KMS-11 (cell line): ENCODE measurements around the gene SPIRE2.

Source experiments
- H2AFZ ChIP-seq: fragments of 200-600 bp; sonication (generic); 2 replicates; pipeline ENCODE4 v1.6.1; 2016; ENCODE audit warnings: antibody characterized with exemption, mixed run types, low read depth
- H3K27ac ChIP-seq: fragments of 200-600 bp; sonication (generic); 2 replicates; pipeline ENCODE4 v1.6.1; 2016; ENCODE audit warnings: mild to moderate bottlenecking, mixed run types
- H3K27me3 ChIP-seq: fragments of 200-600 bp; sonication (generic); 2 replicates; pipeline ENCODE4 v1.6.1; 2017; ENCODE audit warnings: mild to moderate bottlenecking, low read depth, mixed run types, moderate library complexity; ENCODE audit not compliant: insufficient read depth
- H3K36me3 ChIP-seq: fragments of 200-600 bp; sonication (generic); 2 replicates; pipeline ENCODE4 v1.6.1; 2017; ENCODE audit warnings: mild to moderate bottlenecking, mixed run types; ENCODE audit not compliant: insufficient read depth
- H3K4me1 ChIP-seq: fragments of 200-600 bp; sonication (generic); 2 replicates; pipeline ENCODE4 v1.6.1; 2016; ENCODE audit warnings: mild to moderate bottlenecking, low read depth, mixed run types; ENCODE audit not compliant: poor library complexity, severe bottlenecking
- H3K4me2 ChIP-seq: fragments of 200-600 bp; sonication (generic); 2 replicates; pipeline ENCODE4 v1.7.0; 2016; ENCODE audit warnings: mild to moderate bottlenecking, mixed run types
- H3K4me3 ChIP-seq: fragments of 200-600 bp; sonication (generic); IDR thresholded peaks from 2 replicates; pipeline ENCODE4 v1.6.1; 2017; ENCODE audit warnings: low read depth, low read length, mixed read lengths; ENCODE audit not compliant: insufficient read depth
- H3K79me2 ChIP-seq: fragments of 200-600 bp; sonication (generic); 2 replicates; pipeline ENCODE4 v1.6.1; 2016; ENCODE audit warnings: low read depth, mixed run types; ENCODE audit not compliant: insufficient read depth
- H3K9ac ChIP-seq: fragments of 200-600 bp; sonication (generic); 2 replicates; pipeline ENCODE4 v1.6.1; 2016; ENCODE audit warnings: mild to moderate bottlenecking, mixed run types
- H4K20me1 ChIP-seq: fragments of 200-600 bp; sonication (generic); 2 replicates; pipeline ENCODE4 v1.6.1; 2016; ENCODE audit warnings: mild to moderate bottlenecking, mixed run types; ENCODE audit not compliant: insufficient read depth
- CTCF ChIP-seq: fragments of 200-600 bp; sonication (generic); conservative IDR thresholded peaks from 2 replicates; pipeline ENCODE4 v1.6.1; 2017; ENCODE audit warnings: low read depth, mild to moderate bottlenecking, antibody characterized with exemption, low read length, moderate library complexity, mixed read lengths

The SPIRE2 gene

GRCh38 chr16:89862732-89863131 lies 34.5 kb downstream of the SPIRE2 start:
- Histone ChIP-seq H2AFZ (no peak overlapping the region), H3K9ac (no peak overlapping the region), H3K79me2 (no peaks in the 10 kb centered on the region), H3K27ac (no peak overlapping the region), H3K4me2 (peak overlapping the region; percentile 96; the same call in 1 of the 2 replicates), H4K20me1 (no peaks in the 10 kb centered on the region), H3K4me1 (peaks cover 46% of the 10 kb centered on the region), H3K4me3 (no peak overlapping the region), H3K36me3 (no peaks in the 10 kb centered on the region), H3K27me3 (peaks cover 5% of the 10 kb centered on the region; the same call in 1 of the 2 replicates)
- no peak for TF ChIP-seq CTCF

- no peaks in the 10 kb centered on the region for H3K27me3 ChIP-seq
- peak overlapping the region; percentile 75 for H2AFZ ChIP-seq
- peak overlapping the region; percentile 71 for H3K27ac ChIP-seq
- TF ChIP-seq CTCF: no peak
- no peaks in the 10 kb centered on the region for H3K79me2 ChIP-seq
- H3K36me3 ChIP-seq: no peaks in the 10 kb centered on the region
- no peaks in the 10 kb centered on the region for H4K20me1 ChIP-seq
- H3K9ac ChIP-seq: peak overlapping the region; percentile 26; the same call in 1 of the 2 replicates
- H3K4me2 ChIP-seq: peak overlapping the region; percentile 96
- peaks cover 46% of the 10 kb centered on the region for H3K4me1 ChIP-seq
- no peak overlapping the region for H3K4me3 ChIP-seq
These were observed 35.7 kb downstream of the SPIRE2 start for GRCh38 chr16:89863741-89864526.

GRCh38 chr16:89864527-89864820 lies 36.2 kb downstream of the SPIRE2 start:
- Histone ChIP-seq H3K36me3 (no peaks in the 10 kb centered on the region), H3K27me3 (no peaks in the 10 kb centered on the region), H3K79me2 (no peaks in the 10 kb centered on the region), H3K9ac (peak overlapping the region; percentile 26; the same call in 1 of the 2 replicates), H3K4me2 (peak overlapping the region; percentile 96), H3K4me1 (peaks cover 46% of the 10 kb centered on the region), H3K4me3 (no peak overlapping the region), H4K20me1 (no peaks in the 10 kb centered on the region), H3K27ac (peak overlapping the region; percentile 71), H2AFZ (peak overlapping the region; percentile 75)
- no peak for TF ChIP-seq CTCF

GRCh38 chr16:89867918-89868317 lies 39.6 kb downstream of the SPIRE2 start:
- H4K20me1 ChIP-seq: no peaks in the 10 kb centered on the region

More at GRCh38 chr16:89867918-89868317, 39.6 kb downstream of the SPIRE2 start:
- Histone ChIP-seq H3K9ac (no peak overlapping the region), H3K27me3 (no peaks in the 10 kb centered on the region), H3K4me2 (no peak overlapping the region), H3K79me2 (0 out of 2 replicates have a peak, but pooled peaks cover 7% of the 10 kb centered on the region), H2AFZ (no peak overlapping the region), H3K4me3 (no peak overlapping the region), H3K27ac (no peak overlapping the region), H3K4me1 (peaks cover 40% of the 10 kb centered on the region), H3K36me3 (no peaks in the 10 kb centered on the region)
- no peak for TF ChIP-seq CTCF
